GM12864 (cell line): ENCODE data around the gene SV2C.

ENCODE experiments used
- DNase-seq: peaks from one replicate; pipeline ENCODE4 v3.0.0-alpha.2; 2011; ENCODE audit warnings: low read depth
- H3K4me3 ChIP-seq: 2 replicates; pipeline ENCODE4 v1.5.1; 2011; ENCODE audit warnings: mild to moderate bottlenecking, low read depth, low read length, control low read depth
- TF ChIP-seq, protein P1 (sequence below): IDR thresholded peaks from 2 replicates; pipeline ENCODE4 v1.5.1; 2011; ENCODE audit warnings: low read depth, mild to moderate bottlenecking, moderate library complexity, low read length, control low read depth, inconsistent platforms; ENCODE audit errors: missing control alignments

SV2C gene

DNA sequence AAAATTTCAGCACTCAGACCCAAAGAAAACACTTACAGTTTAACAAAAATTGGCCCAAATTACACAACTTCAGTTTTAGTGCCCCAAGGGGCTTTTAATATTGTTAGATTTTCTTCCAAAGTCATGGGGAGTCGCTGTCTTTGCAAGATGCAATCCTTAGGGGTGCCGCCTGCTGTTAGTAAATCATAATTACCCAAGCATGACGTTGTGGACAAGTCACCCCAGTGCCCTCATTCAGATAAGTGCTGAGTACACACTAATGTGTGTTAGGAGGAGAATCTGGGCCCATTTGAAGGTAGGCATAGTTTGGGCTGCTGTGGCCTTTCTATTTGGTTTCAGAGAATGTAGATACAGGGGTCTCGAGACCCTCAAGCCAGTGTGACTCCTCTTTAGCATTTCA lies 138.1 kb downstream of the SV2C start:
- TF ChIP-seq, protein P1, sequence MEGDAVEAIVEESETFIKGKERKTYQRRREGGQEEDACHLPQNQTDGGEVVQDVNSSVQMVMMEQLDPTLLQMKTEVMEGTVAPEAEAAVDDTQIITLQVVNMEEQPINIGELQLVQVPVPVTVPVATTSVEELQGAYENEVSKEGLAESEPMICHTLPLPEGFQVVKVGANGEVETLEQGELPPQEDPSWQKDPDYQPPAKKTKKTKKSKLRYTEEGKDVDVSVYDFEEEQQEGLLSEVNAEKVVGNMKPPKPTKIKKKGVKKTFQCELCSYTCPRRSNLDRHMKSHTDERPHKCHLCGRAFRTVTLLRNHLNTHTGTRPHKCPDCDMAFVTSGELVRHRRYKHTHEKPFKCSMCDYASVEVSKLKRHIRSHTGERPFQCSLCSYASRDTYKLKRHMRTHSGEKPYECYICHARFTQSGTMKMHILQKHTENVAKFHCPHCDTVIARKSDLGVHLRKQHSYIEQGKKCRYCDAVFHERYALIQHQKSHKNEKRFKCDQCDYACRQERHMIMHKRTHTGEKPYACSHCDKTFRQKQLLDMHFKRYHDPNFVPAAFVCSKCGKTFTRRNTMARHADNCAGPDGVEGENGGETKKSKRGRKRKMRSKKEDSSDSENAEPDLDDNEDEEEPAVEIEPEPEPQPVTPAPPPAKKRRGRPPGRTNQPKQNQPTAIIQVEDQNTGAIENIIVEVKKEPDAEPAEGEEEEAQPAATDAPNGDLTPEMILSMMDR, result no peak
- no peak for DNase-seq

DNA sequence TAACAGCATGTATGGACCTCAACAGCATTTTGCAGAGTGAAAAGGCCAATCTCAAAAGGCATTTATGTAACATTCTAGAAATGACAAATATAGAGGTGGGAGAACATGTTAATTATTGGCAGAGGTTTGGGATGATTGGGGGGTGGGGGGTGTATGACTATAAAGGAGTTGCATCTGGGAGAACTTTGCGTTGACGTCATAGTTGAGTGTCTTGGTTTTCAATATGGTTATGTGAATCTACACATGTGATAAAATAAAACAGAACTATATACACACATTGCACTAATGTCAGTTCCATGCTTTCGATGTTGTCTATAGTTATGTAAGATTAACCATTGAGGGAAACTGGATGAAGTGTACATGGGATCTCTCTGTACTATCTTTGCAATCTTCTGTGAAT lies 139.1 kb downstream of the SV2C start:
- no peak overlapping the region for H3K4me3 ChIP-seq
- TF ChIP-seq, protein P1, result no peak
- DNase-seq, result no peak

More for the DNA sequence above, 138.1 kb downstream of the SV2C start:
- H3K4me3 ChIP-seq, result no peak overlapping the region

DNA sequence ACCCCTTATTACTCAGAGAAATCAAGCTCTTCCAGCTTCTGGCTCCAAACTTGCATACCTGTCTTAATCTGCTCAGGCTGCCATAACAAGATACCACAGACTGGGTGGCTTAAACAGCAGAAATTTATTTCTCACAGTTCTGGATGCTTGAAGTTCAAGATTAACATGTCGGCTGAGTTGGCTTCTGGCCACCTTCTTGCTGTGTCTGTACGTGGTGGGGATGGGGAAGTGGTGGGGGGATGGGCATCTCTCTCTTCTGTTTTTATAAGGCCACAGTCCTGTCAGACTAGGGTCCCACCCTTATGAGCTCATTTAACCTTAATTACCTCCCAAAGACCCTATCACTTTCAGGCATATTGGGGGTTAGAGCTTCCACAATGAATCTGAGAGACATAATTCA lies 140.5 kb downstream of the SV2C start:
- no peak overlapping the region for H3K4me3 ChIP-seq
- TF ChIP-seq, protein P1, result no peak
- no peak for DNase-seq

DNA sequence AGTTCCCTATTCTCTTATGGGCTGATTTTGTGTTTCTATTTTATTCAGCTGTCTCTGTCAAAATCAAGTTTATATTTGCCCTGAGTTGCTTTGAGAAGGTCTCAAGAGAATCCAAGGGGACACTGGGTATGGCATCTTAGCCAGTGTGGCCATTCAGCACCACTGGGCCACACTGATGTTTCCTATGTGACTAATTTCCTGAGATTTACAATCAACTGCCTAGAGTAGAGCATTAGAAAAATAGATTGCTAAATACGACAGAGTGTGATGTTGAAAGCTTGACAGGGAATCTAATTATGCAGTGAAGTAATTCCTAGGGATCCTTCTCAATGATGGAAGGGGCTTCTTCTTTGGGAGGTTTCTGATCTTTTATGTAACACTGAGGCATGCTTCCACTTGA lies 141.7 kb downstream of the SV2C start:
- DNase-seq, result no peak
- TF ChIP-seq, protein P1, result no peak
- no peak overlapping the region for H3K4me3 ChIP-seq

DNA sequence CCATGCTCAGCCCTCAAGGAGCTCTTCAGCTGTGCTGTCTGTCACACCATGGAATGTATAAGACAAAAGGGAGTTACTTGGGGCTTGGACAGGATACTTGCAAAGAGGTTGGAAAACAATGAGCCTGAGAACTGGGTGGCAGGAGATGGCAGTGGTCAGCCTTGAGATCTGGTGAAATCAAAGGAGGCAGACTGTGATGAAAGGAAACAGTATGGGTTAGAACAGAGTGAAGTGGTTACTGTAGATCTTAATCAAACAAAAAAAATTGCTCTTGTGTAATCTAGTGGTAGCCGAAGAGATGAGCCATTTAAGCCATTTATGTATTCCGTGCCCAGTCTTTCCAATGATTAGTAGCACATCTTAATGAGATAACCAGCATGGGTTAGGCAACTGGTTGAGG lies 142.2 kb downstream of the SV2C start:
- TF ChIP-seq, protein P1, result no peak
- H3K4me3 ChIP-seq, result no peak overlapping the region
- no peak for DNase-seq

DNA sequence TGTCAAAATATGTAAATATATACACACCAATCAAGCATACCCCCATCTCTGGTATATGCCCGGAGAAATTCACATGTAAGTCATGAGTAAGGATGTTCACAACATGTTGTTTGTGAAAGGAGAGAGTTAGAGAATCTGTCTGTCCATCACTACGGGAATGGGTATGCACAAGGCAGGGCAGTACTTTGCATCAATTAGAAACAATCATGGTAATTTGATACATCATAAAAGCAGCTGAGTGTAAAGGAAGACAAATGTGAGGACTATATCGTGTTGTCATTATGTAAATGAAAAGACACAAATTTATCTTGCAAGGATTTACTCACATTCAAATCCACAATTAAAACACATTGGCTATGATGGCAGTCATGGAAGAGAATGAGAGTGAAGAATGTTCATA lies 146.7 kb downstream of the SV2C start:
- TF ChIP-seq, protein P1, result no peak
- DNase-seq, result no peak
- no peak overlapping the region for H3K4me3 ChIP-seq

DNA sequence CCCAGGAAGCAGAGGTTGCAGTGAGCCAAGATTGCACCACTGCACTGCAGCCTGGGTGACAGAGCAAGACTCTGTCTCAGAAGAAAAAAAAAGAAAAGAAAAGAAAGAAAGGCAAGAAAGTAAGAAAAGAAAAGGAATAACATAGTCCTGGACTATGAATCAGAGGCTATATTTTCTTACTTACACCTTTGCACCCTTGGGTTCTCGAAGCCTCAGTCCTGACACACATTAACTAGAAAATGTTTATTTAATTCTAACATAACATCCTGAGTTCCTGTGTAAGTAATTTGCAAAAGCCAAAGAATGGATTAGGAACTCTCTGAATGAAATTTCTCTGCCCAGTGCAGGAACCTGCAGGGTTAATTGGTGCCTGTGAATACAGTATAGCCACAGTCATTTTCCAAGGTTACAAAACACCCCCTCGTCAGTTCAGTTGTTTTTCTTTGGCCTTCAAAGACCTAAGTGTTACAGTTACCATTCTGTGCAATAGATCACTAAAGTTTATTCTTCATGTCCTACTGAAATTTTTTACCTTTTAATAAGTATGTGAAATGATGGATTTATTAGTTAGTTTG lies 147.6 kb downstream of the SV2C start:
- H3K4me3 ChIP-seq, result no peak overlapping the region
- no peak for DNase-seq
- TF ChIP-seq, protein P1, result no peak
